ENCODE measurements around the gene PARD6A.

The PARD6A gene

DNA sequence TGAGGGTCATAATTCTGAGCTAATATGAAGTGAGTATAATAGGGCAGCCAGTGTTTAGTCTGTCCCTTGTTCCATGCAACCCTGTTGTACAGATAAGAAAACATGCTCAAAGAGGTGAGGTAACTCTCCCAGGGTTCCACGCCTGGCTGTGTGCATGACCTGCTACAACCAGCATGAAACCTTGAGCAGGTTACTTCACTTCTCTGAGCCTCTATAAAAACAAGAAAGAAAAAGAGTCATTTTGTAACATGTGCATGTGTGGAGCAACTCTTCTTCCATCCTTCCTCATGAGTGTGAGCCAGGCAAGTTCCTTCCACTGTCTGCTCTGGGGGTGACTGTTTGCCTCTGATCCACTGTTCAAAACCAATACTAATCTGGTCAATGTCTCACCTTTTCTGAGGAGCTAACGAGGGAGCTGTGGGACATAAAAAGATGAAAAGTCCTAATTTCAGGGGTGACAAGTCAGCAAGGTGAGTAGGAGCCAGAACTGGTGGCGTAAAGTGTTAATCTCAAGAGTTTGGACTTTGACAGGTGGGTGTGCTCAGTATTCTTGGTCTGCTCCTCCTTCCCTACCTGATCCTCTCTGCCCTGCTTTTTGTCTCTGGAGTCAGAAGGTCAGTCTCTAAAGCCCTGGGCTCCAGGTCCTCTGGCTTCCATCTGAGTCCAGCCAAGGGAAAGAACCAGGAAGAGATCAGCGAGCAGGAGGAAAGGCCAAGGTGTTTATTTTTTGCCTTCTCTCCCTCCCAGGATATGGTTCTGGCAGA, 36.8 kb downstream of the PARD6A start:
- DNase-seq, result no peak

DNA sequence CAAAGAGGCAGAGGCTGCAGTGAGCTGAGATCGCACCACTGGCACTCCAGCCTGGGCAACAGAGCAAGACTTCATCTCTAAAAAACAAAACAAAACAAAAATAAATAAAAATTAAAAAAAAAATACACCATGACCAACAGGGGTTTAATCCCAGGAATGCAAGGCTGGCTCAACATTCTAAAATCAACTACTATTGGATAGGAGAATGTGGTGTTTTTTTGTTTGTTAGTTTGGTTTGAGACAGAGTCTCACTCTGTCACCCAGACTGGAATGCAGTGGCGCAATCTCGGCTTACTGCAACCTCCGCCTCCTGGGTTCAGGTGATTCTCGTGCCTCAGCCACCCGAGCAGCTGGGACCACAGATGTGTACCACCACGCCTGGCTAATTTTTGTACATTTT, 38.5 kb downstream of the PARD6A start:
- DNase-seq, result no peak

DNA sequence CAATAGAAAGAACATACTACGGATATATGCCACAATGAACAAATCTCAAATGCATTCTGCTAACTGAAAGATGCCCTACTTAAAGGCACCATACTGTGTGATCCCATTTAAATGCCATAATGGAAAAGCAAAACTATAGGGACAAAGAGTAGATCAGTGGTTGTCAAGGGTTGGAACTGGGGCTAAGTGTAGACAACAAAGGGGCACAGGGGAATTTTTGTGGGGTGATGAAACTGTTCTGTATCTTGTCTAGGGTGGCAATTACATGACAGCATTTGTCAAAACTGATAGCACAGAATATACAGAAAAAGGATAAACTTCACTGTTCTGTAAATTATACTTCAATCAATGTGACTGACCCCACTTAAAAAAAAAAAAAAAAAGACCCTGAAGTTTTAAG, 40.7 kb downstream of the PARD6A start:
- DNase-seq, result no peak

DNA sequence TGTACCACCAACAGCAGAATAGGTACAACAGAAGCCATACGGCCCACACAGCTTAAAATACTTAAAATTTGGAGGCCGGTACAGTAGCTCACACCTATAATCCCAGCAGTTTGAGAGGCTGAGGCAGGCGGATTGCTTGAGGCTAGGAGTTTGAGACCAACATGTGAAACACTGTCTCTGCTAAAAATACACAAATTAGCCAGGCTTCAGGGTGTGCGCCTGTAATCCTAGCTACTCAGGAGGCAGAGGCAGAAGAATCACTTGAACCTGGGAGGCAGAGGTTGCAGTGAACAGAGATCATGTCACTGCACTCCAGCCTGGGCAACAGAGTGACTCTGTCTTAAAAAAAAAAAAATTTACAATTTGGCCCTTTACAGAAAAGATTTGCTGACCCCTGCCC, 41.4 kb downstream of the PARD6A start:
- DNase-seq, result no peak

DNA sequence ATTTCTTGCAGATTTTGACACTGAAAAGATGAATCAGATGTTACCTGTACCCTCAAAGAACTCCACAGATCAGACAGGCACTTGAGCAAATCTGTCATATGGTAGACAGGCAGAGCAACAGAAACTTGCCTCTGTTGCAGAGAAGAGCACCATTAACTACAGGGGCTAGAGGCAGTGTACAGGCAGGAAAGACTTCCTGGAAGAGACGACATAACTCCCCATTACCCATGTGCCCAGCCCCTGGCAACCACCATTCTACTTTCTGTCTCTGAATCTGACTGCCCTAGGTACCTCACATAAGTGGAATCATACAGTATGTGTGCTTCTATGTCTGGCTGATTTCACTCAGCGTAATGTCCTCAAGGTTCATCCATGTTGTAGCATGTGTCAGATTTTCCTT, 42.9 kb downstream of the PARD6A start:
- no peak for DNase-seq

DNA sequence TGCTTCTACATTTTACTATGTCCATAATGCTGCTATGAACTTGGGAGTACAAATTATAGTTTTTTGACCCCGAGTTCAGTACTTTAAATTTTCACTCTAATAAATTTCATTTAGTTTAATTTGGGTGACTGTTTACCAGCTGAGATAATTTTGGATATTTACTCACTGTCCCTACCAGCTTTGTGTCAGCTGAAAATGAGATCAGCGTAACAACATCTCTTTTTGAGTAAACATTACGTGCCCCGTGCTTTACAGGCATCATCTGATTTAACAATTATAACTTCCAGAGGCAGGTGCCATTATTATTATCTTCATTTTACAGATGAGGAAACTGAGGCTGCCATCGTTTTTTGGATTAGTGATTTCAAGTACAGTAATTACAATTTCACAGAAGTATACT, 43.4 kb downstream of the PARD6A start:
- DNase-seq, result no peak

DNA sequence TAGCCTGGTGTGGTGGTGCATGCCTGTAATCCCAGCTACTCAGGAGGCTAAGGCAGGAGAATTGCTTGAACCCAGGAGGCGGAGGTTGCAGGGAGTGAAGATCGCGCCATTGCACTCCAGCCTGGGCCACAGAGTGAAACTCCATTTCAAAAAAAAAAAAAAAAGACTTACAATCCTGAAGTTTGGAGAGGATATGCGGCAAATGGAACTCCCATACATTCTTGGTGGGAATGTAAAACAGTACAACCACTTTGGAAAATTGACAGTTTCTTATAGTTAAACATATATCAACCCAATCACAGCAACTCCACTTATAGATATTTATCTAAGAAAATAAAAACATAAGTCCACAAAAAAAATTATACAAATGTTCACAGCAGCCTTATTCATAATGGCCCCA, 46.5 kb downstream of the PARD6A start:
- no peak for DNase-seq

DNA sequence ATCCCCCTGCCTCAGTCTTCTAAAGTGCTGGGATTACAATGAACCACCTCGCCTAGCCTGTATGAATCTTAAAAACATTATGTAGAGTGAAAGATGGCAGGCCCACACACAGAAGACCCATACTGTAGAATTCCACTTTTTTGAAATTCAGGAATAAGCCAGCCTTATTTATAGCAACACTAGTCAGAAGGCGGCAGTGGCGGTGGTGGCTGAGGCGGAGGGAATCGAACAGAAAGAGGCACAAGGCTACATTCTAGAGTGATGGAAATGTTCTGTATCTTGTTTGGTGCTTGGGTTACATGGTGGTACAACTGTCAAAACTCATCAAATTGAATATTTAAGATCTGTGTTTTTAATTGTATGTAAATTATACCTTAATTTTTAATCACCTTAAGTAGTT, 47.0 kb downstream of the PARD6A start:
- no peak for DNase-seq

DNA sequence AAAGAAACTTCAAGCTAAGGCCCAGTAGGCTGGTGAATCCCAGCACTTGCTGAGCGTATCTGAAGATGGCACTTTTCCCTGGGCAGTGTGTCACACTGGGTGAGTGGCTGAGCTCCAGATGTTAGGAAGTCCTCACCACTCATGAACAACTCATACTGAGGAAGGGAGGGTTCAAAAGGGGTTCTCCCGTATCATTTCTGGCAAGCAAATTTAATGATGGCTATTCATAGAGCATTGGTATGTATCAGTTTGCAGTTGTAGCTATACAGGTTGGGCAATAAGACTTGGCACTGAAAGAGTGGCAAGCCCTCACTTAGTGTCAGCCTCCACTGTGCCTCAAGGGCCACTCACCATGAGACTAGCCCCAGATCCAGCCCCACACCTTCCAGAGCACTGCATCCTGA, 47.6 kb downstream of the PARD6A start:
- no peak for DNase-seq

DNA sequence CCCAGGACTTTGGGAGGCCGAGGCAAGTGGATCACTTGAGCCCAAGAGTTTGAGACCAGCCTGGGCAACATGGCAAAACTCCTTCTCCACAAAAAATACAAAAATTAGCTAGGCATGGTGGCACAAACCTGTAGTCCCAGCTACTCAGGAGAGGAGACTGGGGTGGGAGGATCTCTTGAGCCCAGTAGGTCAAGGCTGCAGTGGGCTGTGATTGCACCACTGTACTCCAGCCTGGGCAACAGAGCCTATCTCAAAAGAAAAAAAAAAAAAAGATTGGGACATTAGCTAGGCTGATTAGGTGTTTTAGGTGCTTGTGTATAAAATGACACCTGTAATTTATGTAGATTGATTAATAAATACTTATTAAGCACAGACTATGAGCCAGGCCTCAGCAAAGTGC, 48.3 kb downstream of the PARD6A start:
- DNase-seq, result no peak

DNA sequence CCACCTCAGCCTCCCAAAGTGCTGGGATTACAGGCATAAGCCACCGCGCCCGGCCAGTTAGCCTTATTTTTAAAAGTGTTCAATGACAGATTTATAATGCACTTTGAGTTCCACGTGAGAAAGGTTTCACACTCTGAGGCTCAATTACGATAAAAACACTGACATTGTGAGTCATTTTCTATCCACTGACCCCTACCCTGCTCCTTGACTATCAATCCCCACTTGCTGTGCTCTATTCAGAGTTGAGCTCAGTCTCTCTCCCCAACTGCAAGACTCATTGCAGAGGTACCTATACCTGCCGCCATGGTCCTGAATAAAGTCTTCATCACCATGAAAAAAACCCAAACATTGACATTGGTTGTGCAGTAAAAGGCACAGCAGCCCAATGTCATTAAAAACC, 49.8 kb downstream of the PARD6A start:
- no peak for DNase-seq
